Vagina (tissue), 2 donors: ENCODE data around the gene PHTF2. TPM values are rescaled to one million over a fixed set of nuclear protein-coding genes. Genes with fewer than 3 reads are reported as not detected.
"Not testable (repeated sequence)": the region's sequence is repeated elsewhere in the genome, so short reads cannot be mapped to it uniquely, and the experiment has no call there.

Experiments
- DNase-seq, 2 donors: peaks; one replicate each; pipeline ENCODE4 v3.0.0-alpha.2; 2017; ENCODE audit errors: extremely low spot score in 2 of 2
- H3K27ac ChIP-seq: fragments of 200-600 bp; sonication (generic); one replicate; pipeline ENCODE4 v1.5.1; 2019
- H3K27me3 ChIP-seq: fragments of 200-600 bp; sonication (generic); one replicate; pipeline ENCODE4 v1.5.1; 2019
- H3K36me3 ChIP-seq, 2 donors: fragments of 200-600 bp; sonication (generic); one replicate each; pipeline ENCODE4 v1.5.1; 2017 to 2019
- H3K4me1 ChIP-seq: fragments of 200-600 bp; sonication (generic); one replicate; pipeline ENCODE4 v1.5.1; 2019
- H3K4me3 ChIP-seq, 2 donors: fragments of 200-600 bp; sonication (generic); 1 replicate in 1 of 2; 2 replicates in 1 of 2; pipeline ENCODE4 v1.5.1; 2016 to 2019
- H3K9me3 ChIP-seq: fragments of 200-600 bp; sonication (generic); one replicate; pipeline ENCODE4 v1.5.1; 2019
- POLR2A ChIP-seq, 2 donors: fragments of 450-650 bp; IDR thresholded peaks; one replicate each; pipeline ENCODE4 v1.6.1; 2017; ENCODE audit warnings: antibody characterized with exemption in 2 of 2, mild to moderate bottlenecking in 2 of 2, moderate library complexity in 2 of 2
- POLR2AphosphoS5 ChIP-seq, 2 donors: sonication (generic); formaldehyde crosslinking; IDR thresholded peaks; one replicate each; pipeline ENCODE4 v1.9.0; 2017; ENCODE audit warnings: antibody characterized with exemption in 2 of 2, mild to moderate bottlenecking in 2 of 2, low read depth in 1 of 2; ENCODE audit not compliant: insufficient read depth in 1 of 2
- intact Hi-C: fragments of 100-400 bp; cut with DNase I; formaldehyde crosslinking; loops from one replicate; pipeline ENCODE4 v1.15.1; 2023
- total RNA-seq: library from RNA; depleted of rRNA; stranded (reverse); fragments of >200 nt; gene quantifications from one replicate; pipeline ENCODE4 v1.2.3, GENCODE V29; 2016
- TF ChIP-seq, protein P1 (sequence below), 3 experiments: fragments of 450-650 bp in 2 of 3; fragments of 200-600 bp in 1 of 3; sonication (generic) in 1 of 3; IDR thresholded peaks; one replicate each; pipeline ENCODE4 v1.5.1; 2017 to 2019; ENCODE audit warnings: antibody characterized with exemption in 3 of 3, mild to moderate bottlenecking in 2 of 3, moderate library complexity in 2 of 3

The PHTF2 gene
- total RNA-seq, 1 donor from 2014 or later, result 12.0 TPM

GRCh38 chr7:77783545-77783944 lies 15.0 kb upstream of the PHTF2 start:
- H3K36me3 ChIP-seq, result peaks cover 0 to 14% of the 10 kb centered on the region in 2 donors

DNA sequence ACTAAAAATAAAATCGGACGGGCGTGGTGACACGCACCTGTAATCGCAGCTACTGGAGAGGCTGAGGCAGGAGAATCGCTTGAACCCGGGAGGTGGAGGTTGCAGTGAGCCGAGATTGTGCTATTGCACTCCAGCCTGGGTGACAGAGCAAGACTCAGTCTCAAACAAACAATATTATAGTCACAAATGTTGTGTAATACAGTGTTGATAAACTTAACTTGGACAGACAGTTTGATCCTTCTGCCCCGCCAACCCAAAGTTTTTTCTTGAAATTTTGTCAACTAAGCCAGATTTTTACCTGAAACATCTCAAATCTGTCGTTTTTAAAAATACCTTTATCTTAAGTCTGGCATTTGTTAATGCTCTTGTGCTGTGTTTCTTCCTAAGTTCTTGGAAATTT lies 14.1 kb upstream of the PHTF2 start:
- DNase-seq, H3K36me3 ChIP-seq, H3K4me3 ChIP-seq, intact Hi-C loops, H3K9me3 ChIP-seq, H3K27me3 ChIP-seq, H3K27ac ChIP-seq, H3K4me1 ChIP-seq: not testable (repeated sequence)

More at GRCh38 chr7:77783545-77783944, 15.0 kb upstream of the PHTF2 start:
- intact Hi-C loops, result no loop called here
- no peak for TF ChIP-seq POLR2AphosphoS5 (IDR thresholded peaks at IDR 0.05; ENCODE audit: insufficient read depth in 1 of 2, low read depth in 1 of 2)
- TF ChIP-seq POLR2A (IDR thresholded peaks at IDR 0.05), result no peak
- TF ChIP-seq, protein P1, sequence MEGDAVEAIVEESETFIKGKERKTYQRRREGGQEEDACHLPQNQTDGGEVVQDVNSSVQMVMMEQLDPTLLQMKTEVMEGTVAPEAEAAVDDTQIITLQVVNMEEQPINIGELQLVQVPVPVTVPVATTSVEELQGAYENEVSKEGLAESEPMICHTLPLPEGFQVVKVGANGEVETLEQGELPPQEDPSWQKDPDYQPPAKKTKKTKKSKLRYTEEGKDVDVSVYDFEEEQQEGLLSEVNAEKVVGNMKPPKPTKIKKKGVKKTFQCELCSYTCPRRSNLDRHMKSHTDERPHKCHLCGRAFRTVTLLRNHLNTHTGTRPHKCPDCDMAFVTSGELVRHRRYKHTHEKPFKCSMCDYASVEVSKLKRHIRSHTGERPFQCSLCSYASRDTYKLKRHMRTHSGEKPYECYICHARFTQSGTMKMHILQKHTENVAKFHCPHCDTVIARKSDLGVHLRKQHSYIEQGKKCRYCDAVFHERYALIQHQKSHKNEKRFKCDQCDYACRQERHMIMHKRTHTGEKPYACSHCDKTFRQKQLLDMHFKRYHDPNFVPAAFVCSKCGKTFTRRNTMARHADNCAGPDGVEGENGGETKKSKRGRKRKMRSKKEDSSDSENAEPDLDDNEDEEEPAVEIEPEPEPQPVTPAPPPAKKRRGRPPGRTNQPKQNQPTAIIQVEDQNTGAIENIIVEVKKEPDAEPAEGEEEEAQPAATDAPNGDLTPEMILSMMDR (IDR thresholded peaks at IDR 0.05), result no peak
- Histone ChIP-seq H3K4me1 (no peaks in the 10 kb centered on the region), H3K27me3 (no peaks in the 10 kb centered on the region), H3K4me3 (no peak overlapping the region), H3K9me3 (no peaks in the 10 kb centered on the region), H3K27ac (no peak overlapping the region)
- DNase-seq, result no peak

DNA sequence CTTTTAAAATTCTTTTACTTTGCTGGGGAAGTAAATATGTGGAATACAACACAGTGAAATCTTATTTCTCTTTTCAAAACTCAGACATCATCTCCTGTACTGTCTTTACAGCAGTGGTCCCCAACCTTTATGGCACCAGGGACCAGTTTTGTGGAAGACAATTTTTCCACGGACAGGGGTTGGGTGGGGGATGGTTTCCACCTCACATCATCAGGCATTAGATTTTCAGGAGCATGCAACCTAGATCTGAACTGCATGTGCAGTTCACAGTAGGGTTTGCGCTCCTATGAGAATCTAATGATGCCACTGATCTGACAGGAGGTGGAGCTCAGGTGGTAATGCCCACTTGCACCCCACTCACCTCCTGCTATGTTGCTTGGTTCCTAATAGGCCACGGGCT lies 12.6 kb upstream of the PHTF2 start:
- Histone ChIP-seq H3K27me3 (no peaks in the 10 kb centered on the region), H3K36me3 (no peaks in the 10 kb centered on the region), H3K4me1 (no peaks in the 10 kb centered on the region), H3K9me3 (no peaks in the 10 kb centered on the region), H3K4me3 (no peak overlapping the region), H3K27ac (no peak overlapping the region)
- intact Hi-C loops, result no loop called here
- TF ChIP-seq POLR2AphosphoS5 (IDR thresholded peaks at IDR 0.05; ENCODE audit: insufficient read depth in 1 of 2, low read depth in 1 of 2) (no peak), POLR2A (IDR thresholded peaks at IDR 0.05) (no peak)
- TF ChIP-seq, protein P1 (IDR thresholded peaks at IDR 0.05), result no peak
- DNase-seq, result no peak

DNA sequence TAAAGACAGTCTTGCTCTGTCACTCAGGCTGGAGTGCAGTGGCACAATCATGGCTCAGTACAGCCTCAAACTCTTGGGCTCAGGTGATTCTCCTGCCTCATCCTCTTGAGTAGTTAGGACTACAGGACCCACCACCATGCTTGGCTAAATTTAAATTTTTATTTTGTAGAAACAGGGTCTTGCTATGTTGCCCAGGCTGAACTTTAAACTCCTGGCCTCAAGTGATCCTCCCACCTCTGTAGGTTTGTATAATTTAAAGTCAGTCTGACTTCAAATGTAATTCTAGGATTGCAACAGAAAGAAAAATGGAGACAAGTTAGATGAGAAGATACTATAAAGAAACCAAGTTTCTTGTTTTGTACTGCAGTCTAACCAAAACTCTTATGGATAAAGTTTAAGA lies 11.8 kb upstream of the PHTF2 start:
- TF ChIP-seq POLR2A (IDR thresholded peaks at IDR 0.05) (no peak), POLR2AphosphoS5 (IDR thresholded peaks at IDR 0.05; ENCODE audit: insufficient read depth in 1 of 2, low read depth in 1 of 2) (no peak)
- H3K27me3 ChIP-seq, result no peaks in the 10 kb centered on the region
- intact Hi-C loops, result no loop called here

DNA sequence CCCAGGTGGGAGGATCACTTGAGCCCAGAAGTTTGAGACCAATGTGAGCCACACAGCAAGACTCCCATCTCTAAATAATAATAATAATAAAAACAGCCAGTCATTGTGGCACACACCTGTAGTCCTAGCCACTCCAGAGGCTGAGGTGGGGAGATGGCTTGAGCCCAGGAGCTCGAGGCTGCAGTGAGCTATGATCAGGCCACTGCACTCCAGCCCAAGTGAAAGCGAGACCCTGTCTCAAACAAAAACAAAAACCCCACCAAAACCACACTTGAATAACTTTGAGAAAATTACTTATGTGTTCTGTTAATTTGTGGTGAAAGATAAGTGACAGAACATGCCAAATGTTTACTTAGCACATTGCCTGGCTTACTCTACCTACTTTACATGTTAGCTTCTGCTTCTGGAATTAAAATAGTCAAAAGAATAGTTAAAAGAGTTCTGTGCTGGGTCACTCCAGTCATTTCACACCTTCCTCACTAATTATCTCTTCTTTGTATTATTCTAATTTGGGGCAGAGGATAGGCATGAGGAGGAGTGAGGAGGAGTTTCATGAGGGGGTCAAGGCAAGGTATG lies 10.2 kb upstream of the PHTF2 start:
- Histone ChIP-seq H3K4me1 (peaks cover 16% of the 10 kb centered on the region), H3K27me3 (no peaks in the 10 kb centered on the region), H3K4me3 (no peak overlapping the region), H3K9me3 (no peaks in the 10 kb centered on the region), H3K36me3 (no peaks in the 10 kb centered on the region), H3K27ac (no peak overlapping the region)
- DNase-seq, result no peak
- TF ChIP-seq, protein P1 (IDR thresholded peaks at IDR 0.05), result no peak
- TF ChIP-seq POLR2A (IDR thresholded peaks at IDR 0.05) (no peak), POLR2AphosphoS5 (IDR thresholded peaks at IDR 0.05; ENCODE audit: insufficient read depth in 1 of 2, low read depth in 1 of 2) (no peak)
- intact Hi-C loops, result no loop called here

More for the DNA sequence above, 11.8 kb upstream of the PHTF2 start:
- H3K4me3 ChIP-seq, result no peak overlapping the region
- H3K36me3 ChIP-seq, result no peaks in the 10 kb centered on the region
- peaks cover 4% of the 10 kb centered on the region for H3K4me1 ChIP-seq
- no peaks in the 10 kb centered on the region for H3K9me3 ChIP-seq
- DNase-seq, result no peak
- no peak overlapping the region for H3K27ac ChIP-seq

GRCh38 chr7:77791336-77791735 lies 7.2 kb upstream of the PHTF2 start:
- Histone ChIP-seq H3K36me3 (no peaks in the 10 kb centered on the region), H3K27ac (peak overlapping the region; percentile 3), H3K4me1 (peaks cover 17% of the 10 kb centered on the region), H3K9me3 (no peaks in the 10 kb centered on the region), H3K27me3 (no peaks in the 10 kb centered on the region), H3K4me3 (no peak overlapping the region)
- TF ChIP-seq, protein P1 (IDR thresholded peaks at IDR 0.05), result no peak
- no peak for DNase-seq
- intact Hi-C loops, result no loop called here
